ENCODE measurements around the gene SLC18A2. TPM values are rescaled to one million over a fixed set of nuclear protein-coding genes. Genes with fewer than 3 reads are reported as not detected.

The SLC18A2 gene
- polyA plus RNA-seq, 4 donors = 0.22 to 0.57 (median 0.33) TPM

DNA sequence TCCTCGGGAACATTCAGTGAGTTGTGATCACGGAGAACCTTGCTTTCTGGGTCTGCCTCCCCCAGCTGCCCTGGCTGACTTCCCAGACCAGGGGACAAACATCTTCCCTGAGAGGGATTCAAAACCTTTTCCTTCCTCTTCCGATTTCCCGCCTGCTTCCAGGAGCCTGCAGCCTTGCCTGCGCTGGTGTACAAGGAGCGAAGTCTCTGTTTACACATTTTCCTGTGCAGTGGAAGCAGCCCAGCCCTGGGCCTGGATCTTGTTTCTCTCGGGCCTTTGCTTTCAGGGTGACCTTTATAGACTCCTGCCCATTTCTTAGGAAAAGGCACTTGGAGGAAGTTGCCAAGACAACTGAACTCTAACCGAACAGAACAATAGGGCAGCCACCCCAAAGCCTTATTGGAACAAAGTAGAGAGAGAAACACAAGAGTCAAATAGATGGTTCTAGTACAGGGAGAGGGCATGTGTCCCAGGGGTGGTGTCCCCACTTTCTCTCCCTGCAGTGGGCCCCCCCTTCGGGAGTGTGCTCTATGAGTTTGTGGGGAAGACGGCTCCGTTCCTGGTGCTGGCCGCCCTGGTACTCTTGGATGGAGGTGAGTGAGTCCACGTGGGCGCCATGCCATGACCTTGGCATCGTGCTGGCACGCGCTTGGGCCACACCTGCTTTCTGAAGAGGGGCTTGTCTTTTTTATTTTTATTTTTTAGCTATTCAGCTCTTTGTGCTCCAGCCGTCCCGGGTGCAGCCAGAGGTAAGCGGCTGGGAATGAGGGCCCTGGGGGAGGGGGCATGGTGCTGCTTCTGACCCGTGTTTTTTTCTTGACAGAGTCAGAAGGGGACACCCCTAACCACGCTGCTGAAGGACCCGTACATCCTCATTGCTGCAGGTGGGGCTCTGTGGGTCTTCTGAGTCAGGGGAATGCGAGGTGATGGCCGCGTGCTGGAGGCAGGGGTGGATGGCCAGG lies 14.1 kb downstream of the SLC18A2 start:
- WGBS, 3 donors = 68 to 77% (median 70%) methylated on average over 24 to 26 of the region's 26 CpGs
- Histone ChIP-seq H3K4me1 (ENCODE audit: control insufficient read depth in 3 of 3, insufficient read depth in 2 of 3, low read depth in 1 of 3, low read length in 2 of 3) (no peaks in the 10 kb centered on the region), H3K27ac (ENCODE audit: low read depth in 1 of 3, low read length in 2 of 3) (no peak overlapping the region), H3K4me3 (ENCODE audit: low read depth in 1 of 3, low read length in 3 of 3) (no peak overlapping the region), H3K9me3 (ENCODE audit: control insufficient read depth in 2 of 2, insufficient read depth in 1 of 2, low read depth in 1 of 2, low read length in 1 of 2) (no peaks in the 10 kb centered on the region), H3K36me3 (ENCODE audit: control insufficient read depth in 3 of 3, insufficient read depth in 2 of 3, low read depth in 1 of 3, low read length in 3 of 3) (no peaks in the 10 kb centered on the region), H3K27me3 (ENCODE audit: control insufficient read depth in 3 of 3, insufficient read depth in 3 of 3, low read length in 3 of 3) (peaks cover 0 to 17% (median 6%) of the 10 kb centered on the region in 3 donors)
- no peak for FAIRE-seq
- no peak for DNase-seq

DNA sequence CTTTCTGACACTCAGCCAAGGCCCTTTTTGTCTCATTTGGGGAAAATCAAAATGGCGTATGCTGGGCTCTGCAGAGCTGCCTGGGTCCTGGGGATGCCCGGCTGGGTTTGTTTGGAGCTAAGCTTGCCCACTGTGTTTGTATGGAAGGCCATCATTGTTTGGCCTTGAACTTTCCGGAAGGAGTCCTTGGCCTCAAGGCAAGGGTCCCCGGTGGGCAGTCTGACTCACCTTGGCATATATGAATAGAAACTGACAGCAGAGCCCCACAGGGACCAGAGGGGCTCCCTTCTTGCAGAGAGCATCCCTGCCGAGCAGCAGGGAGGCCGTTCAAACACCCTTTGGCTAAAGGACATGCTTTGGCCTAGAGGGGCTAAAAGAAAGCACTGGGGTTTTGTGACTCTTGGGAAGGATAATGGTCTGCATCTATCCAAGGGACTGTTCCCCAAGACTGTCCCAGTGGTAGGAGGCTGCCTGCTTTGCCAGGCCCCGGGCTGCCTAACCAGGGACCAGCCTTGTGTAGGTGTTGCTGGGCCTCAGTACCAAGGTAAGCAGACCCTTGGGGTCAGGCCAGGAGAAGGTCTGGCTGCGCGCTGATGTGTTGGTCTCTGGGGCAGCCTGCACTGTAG lies 15.0 kb downstream of the SLC18A2 start:
- DNase-seq (no peak), FAIRE-seq (no peak)
- WGBS, 3 donors = 92 to 93% (median 93%) methylated on average over 9 of the region's 9 CpGs
- Histone ChIP-seq H3K36me3 (ENCODE audit: control insufficient read depth in 3 of 3, insufficient read depth in 2 of 3, low read depth in 1 of 3, low read length in 3 of 3) (no peaks in the 10 kb centered on the region), H3K4me1 (ENCODE audit: control insufficient read depth in 3 of 3, insufficient read depth in 2 of 3, low read depth in 1 of 3, low read length in 2 of 3) (peaks cover 0 to 4% (median 0%) of the 10 kb centered on the region in 3 donors), H3K27me3 (ENCODE audit: control insufficient read depth in 3 of 3, insufficient read depth in 3 of 3, low read length in 3 of 3) (peaks cover 0 to 11% (median 8%) of the 10 kb centered on the region in 3 donors), H3K9me3 (ENCODE audit: control insufficient read depth in 2 of 2, insufficient read depth in 1 of 2, low read depth in 1 of 2, low read length in 1 of 2) (no peaks in the 10 kb centered on the region), H3K4me3 (ENCODE audit: low read depth in 1 of 3, low read length in 3 of 3) (no peak overlapping the region), H3K27ac (ENCODE audit: low read depth in 1 of 3, low read length in 2 of 3) (no peak overlapping the region)

DNA sequence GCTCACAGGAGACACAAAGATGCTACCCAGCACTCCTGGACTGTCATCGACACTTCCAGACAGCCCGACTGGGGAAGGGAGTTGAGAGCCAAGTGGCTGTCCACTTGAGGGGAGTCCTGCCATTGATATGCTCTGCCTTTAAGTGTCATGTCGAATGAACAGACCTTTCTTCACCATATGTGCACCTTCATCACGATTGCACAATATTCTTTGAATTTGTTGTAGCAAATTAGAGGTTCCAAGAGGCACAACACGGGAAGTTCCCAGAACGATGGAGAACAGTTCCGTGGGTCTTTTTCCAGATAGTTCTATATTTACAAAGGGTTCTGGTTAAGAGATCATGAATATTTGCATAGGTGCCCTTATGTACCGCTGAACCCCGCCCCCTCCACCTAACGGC lies 16.0 kb downstream of the SLC18A2 start:
- Histone ChIP-seq H3K4me1 (ENCODE audit: control insufficient read depth in 3 of 3, insufficient read depth in 2 of 3, low read depth in 1 of 3, low read length in 2 of 3) (peaks cover 0 to 4% (median 0%) of the 10 kb centered on the region in 3 donors), H3K9me3 (ENCODE audit: control insufficient read depth in 2 of 2, insufficient read depth in 1 of 2, low read depth in 1 of 2, low read length in 1 of 2) (no peaks in the 10 kb centered on the region), H3K27ac (ENCODE audit: low read depth in 1 of 3, low read length in 2 of 3) (no peak overlapping the region), H3K27me3 (ENCODE audit: control insufficient read depth in 3 of 3, insufficient read depth in 3 of 3, low read length in 3 of 3) (peaks cover 0 to 9% (median 8%) of the 10 kb centered on the region in 3 donors), H3K36me3 (ENCODE audit: control insufficient read depth in 3 of 3, insufficient read depth in 2 of 3, low read depth in 1 of 3, low read length in 3 of 3) (no peaks in the 10 kb centered on the region), H3K4me3 (ENCODE audit: low read depth in 1 of 3, low read length in 3 of 3) (no peak overlapping the region)
- DNase-seq (no peak), FAIRE-seq (no peak)
- 71 to 81% (median 75%) methylated on average over 10 of the region's 10 CpGs for WGBS, 3 donors

DNA sequence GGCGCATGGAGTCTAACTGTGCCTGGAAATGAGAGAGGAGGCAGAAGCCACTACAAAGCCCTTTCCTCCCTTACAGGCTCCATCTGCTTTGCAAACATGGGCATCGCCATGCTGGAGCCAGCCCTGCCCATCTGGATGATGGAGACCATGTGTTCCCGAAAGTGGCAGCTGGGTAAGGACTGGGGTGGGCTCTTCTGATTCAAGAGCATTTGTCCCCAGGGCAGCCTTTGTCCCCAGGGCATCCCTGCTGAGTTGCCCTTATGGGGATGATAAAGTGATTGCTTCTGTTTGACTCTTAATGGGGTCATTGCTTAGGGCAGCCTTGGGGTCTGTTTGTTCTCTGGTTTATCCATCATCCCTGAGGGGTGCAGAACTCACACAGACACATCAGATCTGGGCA lies 16.8 kb downstream of the SLC18A2 start:
- Histone ChIP-seq H3K27me3 (ENCODE audit: control insufficient read depth in 3 of 3, insufficient read depth in 3 of 3, low read length in 3 of 3) (peaks cover 0 to 8% (median 5%) of the 10 kb centered on the region in 3 donors), H3K9me3 (ENCODE audit: control insufficient read depth in 2 of 2, insufficient read depth in 1 of 2, low read depth in 1 of 2, low read length in 1 of 2) (no peaks in the 10 kb centered on the region), H3K4me3 (ENCODE audit: low read depth in 1 of 3, low read length in 3 of 3) (no peak overlapping the region), H3K36me3 (ENCODE audit: control insufficient read depth in 3 of 3, insufficient read depth in 2 of 3, low read depth in 1 of 3, low read length in 3 of 3) (no peaks in the 10 kb centered on the region), H3K27ac (ENCODE audit: low read depth in 1 of 3, low read length in 2 of 3) (no peak overlapping the region), H3K4me1 (ENCODE audit: control insufficient read depth in 3 of 3, insufficient read depth in 2 of 3, low read depth in 1 of 3, low read length in 2 of 3) (peaks cover 0 to 4% (median 0%) of the 10 kb centered on the region in 3 donors)
- DNase-seq (no peak), FAIRE-seq (no peak)
- 71 to 81% (median 77%) methylated on average over 3 of the region's 3 CpGs for WGBS, 3 donors

DNA sequence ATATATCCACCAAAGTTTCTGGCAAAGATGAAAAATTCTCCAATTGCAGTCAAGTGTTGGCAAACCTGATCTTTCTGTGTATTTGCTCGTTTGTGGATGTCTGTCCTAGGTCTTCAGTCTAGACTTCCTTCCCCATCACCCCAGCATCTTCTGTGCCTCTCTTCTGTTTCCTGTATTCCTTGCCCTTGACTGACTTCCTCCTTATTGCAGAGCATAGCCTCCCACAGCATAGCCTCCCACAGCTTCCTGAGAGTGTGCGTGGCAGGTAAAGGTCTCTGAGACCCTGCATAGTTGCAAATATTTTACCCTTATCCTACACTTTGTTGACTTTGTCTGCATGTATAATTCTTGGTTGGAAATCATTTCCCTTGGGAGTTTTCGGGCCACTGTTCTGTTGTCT lies 18.4 kb downstream of the SLC18A2 start:
- H3K4me1 ChIP-seq (ENCODE audit: control insufficient read depth in 3 of 3, insufficient read depth in 2 of 3, low read depth in 1 of 3, low read length in 2 of 3) = peaks cover 0 to 4% (median 0%) of the 10 kb centered on the region in 3 donors
- H3K9me3 ChIP-seq (ENCODE audit: control insufficient read depth in 2 of 2, insufficient read depth in 1 of 2, low read depth in 1 of 2, low read length in 1 of 2) = no peaks in the 10 kb centered on the region
- WGBS, 3 donors = 56 to 70% (median 57%) methylated on average over 3 of the region's 3 CpGs
- no peaks in the 10 kb centered on the region for H3K36me3 ChIP-seq (ENCODE audit: control insufficient read depth in 3 of 3, insufficient read depth in 2 of 3, low read depth in 1 of 3, low read length in 3 of 3)
- H3K27me3 ChIP-seq (ENCODE audit: control insufficient read depth in 3 of 3, insufficient read depth in 3 of 3, low read length in 3 of 3) = peaks cover 0 to 10% (median 5%) of the 10 kb centered on the region in 3 donors
- DNase-seq (no peak), FAIRE-seq (no peak)
- H3K27ac ChIP-seq (ENCODE audit: low read depth in 1 of 3, low read length in 2 of 3) = no peak overlapping the region
- no peak overlapping the region for H3K4me3 ChIP-seq (ENCODE audit: low read depth in 1 of 3, low read length in 3 of 3)

DNA sequence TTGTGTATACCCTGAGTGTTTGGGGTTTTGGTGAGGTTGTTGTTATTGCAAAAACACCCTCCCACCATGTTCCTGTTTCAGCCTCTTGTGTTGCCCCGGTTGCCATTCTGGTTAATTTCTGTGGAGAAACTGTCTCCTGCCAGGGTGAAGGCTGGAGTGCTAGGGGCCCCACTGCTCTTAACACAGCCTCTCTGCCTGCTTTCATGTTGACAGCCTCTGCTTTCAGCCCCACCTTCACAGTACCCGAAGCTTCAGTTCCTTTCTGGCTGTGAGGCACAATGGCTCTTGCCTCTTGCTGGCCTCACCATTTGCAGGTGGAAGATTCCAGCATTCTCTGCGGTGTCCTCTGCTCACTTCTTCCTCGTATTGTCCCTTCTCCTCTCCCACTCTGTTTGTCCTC lies 19.2 kb downstream of the SLC18A2 start:
- 45 to 64% (median 58%) methylated on average over 4 of the region's 4 CpGs for WGBS, 3 donors
- Histone ChIP-seq H3K9me3 (ENCODE audit: control insufficient read depth in 2 of 2, insufficient read depth in 1 of 2, low read depth in 1 of 2, low read length in 1 of 2) (no peaks in the 10 kb centered on the region), H3K4me1 (ENCODE audit: control insufficient read depth in 3 of 3, insufficient read depth in 2 of 3, low read depth in 1 of 3, low read length in 2 of 3) (peaks cover 0 to 4% (median 0%) of the 10 kb centered on the region in 3 donors), H3K27ac (ENCODE audit: low read depth in 1 of 3, low read length in 2 of 3) (peak overlapping the region in 1 of 3 donors; percentile 17), H3K27me3 (ENCODE audit: control insufficient read depth in 3 of 3, insufficient read depth in 3 of 3, low read length in 3 of 3) (peaks cover 0 to 10% (median 5%) of the 10 kb centered on the region in 3 donors), H3K36me3 (ENCODE audit: control insufficient read depth in 3 of 3, insufficient read depth in 2 of 3, low read depth in 1 of 3, low read length in 3 of 3) (no peaks in the 10 kb centered on the region), H3K4me3 (ENCODE audit: low read depth in 1 of 3, low read length in 3 of 3) (no peak overlapping the region)
- peak in 1 of 2 donors; percentile 13 for DNase-seq
- no peak for FAIRE-seq

DNA sequence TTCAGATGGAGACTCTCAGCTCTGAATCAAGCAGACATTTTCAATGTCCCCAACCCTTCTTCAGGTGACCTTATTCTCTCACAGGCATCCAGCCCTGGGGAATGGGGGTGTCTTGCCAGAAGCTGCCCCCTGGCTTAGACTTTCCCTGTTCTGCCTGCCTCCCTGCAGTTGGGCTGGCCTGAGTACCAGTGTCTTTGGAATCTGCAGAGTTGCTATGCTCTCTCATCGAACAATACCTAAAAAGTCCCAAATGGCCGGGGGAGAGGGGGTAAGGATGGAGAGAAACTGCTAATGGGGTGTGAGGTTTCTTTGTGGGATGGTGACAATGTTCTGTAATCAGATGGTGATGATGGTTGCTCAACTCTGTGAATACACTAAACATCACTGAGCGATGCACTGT lies 20.6 kb downstream of the SLC18A2 start:
- no peak overlapping the region for H3K27ac ChIP-seq (ENCODE audit: low read depth in 1 of 3, low read length in 2 of 3)
- DNase-seq (no peak), FAIRE-seq (no peak)
- WGBS, 3 donors = 78 to 95% (median 88%) methylated on average over 3 of the region's 3 CpGs
- no peaks in the 10 kb centered on the region for H3K9me3 ChIP-seq (ENCODE audit: control insufficient read depth in 2 of 2, insufficient read depth in 1 of 2, low read depth in 1 of 2, low read length in 1 of 2)
- H3K4me3 ChIP-seq (ENCODE audit: low read depth in 1 of 3, low read length in 3 of 3) = no peak overlapping the region
- peaks cover 0 to 4% (median 0%) of the 10 kb centered on the region in 3 donors for H3K4me1 ChIP-seq (ENCODE audit: control insufficient read depth in 3 of 3, insufficient read depth in 2 of 3, low read depth in 1 of 3, low read length in 2 of 3)
- peaks cover 0 to 10% (median 5%) of the 10 kb centered on the region in 3 donors for H3K27me3 ChIP-seq (ENCODE audit: control insufficient read depth in 3 of 3, insufficient read depth in 3 of 3, low read length in 3 of 3)
- no peaks in the 10 kb centered on the region for H3K36me3 ChIP-seq (ENCODE audit: control insufficient read depth in 3 of 3, insufficient read depth in 2 of 3, low read depth in 1 of 3, low read length in 3 of 3)

DNA sequence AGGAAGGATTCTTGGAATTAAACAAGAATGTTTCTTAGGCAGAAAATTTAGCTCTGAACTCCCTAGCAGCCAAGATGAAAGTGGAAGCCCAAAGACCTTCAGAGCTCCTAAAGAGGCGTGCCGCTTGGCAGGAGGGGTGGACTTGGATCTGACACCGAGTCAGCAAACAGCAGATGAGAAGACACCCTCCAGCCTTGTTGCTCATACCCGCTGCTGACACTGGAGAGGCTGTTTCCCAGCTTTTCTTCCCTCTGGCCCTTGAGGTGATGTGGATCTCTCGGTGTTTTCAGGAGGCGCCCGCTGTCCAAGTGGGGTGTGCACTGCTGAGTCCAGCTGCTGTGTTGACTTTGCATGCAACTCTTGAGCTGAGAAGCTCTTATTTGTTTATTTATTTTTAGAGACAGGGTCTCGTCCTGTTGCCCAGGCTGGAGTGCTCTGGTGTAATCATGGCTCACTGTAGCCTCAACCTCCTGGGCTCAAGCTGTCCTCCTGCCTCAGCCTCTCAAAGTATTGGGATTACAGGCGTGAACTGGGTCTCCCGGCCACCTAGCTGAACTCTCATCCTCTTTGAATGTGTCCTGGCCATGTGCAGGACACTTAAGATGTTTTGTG lies 21.5 kb downstream of the SLC18A2 start:
- FAIRE-seq = no peak

More for the DNA sequence above, 21.5 kb downstream of the SLC18A2 start:
- H3K9me3 ChIP-seq (ENCODE audit: control insufficient read depth in 2 of 2, insufficient read depth in 1 of 2, low read depth in 1 of 2, low read length in 1 of 2) = no peaks in the 10 kb centered on the region
- no peak overlapping the region for H3K4me3 ChIP-seq (ENCODE audit: low read depth in 1 of 3, low read length in 3 of 3)
- no peaks in the 10 kb centered on the region for H3K36me3 ChIP-seq (ENCODE audit: control insufficient read depth in 3 of 3, insufficient read depth in 2 of 3, low read depth in 1 of 3, low read length in 3 of 3)
- 56 to 68% (median 61%) methylated on average over 10 of the region's 10 CpGs for WGBS, 3 donors
- H3K27me3 ChIP-seq (ENCODE audit: control insufficient read depth in 3 of 3, insufficient read depth in 3 of 3, low read length in 3 of 3) = peaks cover 0 to 10% (median 5%) of the 10 kb centered on the region in 3 donors
- peak; percentile 38 to 54 for DNase-seq
- peaks cover 0 to 4% (median 0%) of the 10 kb centered on the region in 3 donors for H3K4me1 ChIP-seq (ENCODE audit: control insufficient read depth in 3 of 3, insufficient read depth in 2 of 3, low read depth in 1 of 3, low read length in 2 of 3)
- no peak overlapping the region for H3K27ac ChIP-seq (ENCODE audit: low read depth in 1 of 3, low read length in 2 of 3)
